HG02763 (cell line): Measurements from ENCODE around the gene TACR1.
"Not testable (repeated sequence)": the region's sequence is repeated elsewhere in the genome, so short reads cannot be mapped to it uniquely, and the experiment has no call there.

ENCODE experiments used
- ATAC-seq: cut with Tn5 transposase; IDR thresholded peaks from one replicate; pipeline ENCODE4 v1.9.1; 2021; ENCODE audit warnings: mild to moderate bottlenecking, moderate library complexity; ENCODE audit not compliant: unreplicated experiment

TACR1 gene, protein sequence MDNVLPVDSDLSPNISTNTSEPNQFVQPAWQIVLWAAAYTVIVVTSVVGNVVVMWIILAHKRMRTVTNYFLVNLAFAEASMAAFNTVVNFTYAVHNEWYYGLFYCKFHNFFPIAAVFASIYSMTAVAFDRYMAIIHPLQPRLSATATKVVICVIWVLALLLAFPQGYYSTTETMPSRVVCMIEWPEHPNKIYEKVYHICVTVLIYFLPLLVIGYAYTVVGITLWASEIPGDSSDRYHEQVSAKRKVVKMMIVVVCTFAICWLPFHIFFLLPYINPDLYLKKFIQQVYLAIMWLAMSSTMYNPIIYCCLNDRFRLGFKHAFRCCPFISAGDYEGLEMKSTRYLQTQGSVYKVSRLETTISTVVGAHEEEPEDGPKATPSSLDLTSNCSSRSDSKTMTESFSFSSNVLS

DNA sequence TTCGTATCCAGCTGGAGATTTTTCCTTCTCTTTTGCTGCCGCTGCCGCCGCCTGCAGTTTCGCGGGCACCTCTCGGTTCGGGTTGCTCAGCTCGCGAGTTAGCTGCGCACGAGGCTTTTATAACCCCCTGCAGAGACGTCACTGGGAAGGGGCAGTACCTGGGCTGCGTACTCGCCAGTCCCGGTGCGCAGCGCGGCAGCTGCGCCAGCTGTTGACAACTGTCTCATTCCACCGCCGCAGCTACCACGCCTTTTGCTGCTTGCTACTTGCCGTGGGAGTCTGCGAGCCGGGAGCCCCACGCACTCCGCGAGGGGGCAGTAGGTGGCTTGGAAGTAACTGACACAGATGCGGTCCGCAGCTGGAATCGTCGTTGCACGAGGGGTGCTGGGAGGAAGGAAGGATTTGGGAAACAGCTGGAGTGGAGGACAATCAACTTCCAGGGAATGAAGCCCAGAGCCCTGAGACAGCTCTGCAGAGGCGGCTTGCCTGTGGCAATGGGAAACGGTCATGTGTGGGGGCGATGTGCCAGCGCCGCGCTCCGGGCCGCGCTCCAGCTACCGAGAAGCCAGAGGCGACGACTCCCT lies at the start of gene TACR1:
Gene TACR1, minus strand, starts transcription at position 93 of the 584 bp plus-strand sequence. CDS start 586 bp downstream, outside the sequence.
- ATAC-seq, result peak; percentile 66

DNA sequence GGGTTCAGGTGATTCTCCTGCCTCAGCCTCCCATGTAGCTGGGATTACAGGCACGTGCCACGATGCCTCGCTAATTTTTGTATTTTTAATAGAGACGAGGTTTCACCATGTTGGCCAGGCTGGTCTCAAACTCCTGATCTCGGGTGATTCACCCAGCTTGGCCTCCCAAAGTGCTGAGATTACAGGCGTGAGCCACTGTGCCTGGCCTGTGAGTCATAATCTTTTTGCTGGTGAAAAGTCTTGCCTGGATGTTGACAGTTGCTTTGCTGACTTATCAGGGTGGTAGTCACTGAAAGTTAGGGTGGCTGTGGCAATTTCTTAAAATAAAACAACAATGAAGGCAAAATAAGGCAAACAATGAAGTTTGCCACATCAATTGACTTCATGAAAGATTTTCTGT lies 49.3 kb upstream of the TACR1 start:
- not testable (repeated sequence) for ATAC-seq

- ATAC-seq, result no peak
These were observed 47.3 kb upstream of the TACR1 start for GRCh38 chr2:75246441-75247167.

DNA sequence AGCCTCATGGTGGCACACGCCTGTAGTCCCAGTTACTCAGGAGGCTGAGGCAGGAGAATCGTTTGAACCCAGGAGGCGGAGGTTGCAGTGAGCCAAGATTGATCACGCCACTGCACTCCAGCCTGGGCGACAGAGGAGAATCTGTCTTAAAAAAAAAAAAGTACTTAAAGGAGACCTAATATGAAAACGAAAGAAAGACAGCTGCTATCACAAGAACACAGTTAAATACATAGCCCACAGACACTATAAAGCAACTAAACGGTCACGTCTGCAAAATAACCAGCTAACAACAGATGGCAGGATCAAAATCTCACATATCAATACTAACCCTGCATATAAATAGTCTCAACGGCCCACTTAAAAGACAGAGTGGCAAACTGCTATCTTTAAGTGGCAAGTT lies 43.9 kb upstream of the TACR1 start:
- ATAC-seq, result no peak

GRCh38 chr2:75241696-75242095 lies 42.4 kb upstream of the TACR1 start:
- ATAC-seq, result no peak

- no peak for ATAC-seq
These were observed 39.5 kb upstream of the TACR1 start for GRCh38 chr2:75238670-75239330.

- ATAC-seq, result no peak
These were observed 38.0 kb upstream of the TACR1 start for GRCh38 chr2:75237296-75237695.

- ATAC-seq, result no peak
These were observed 34.6 kb upstream of the TACR1 start for GRCh38 chr2:75233965-75234364.

GRCh38 chr2:75226617-75227016 lies 27.3 kb upstream of the TACR1 start:
- ATAC-seq, result no peak

- ATAC-seq, result no peak
These were observed 26.8 kb upstream of the TACR1 start for GRCh38 chr2:75226099-75226498.

DNA sequence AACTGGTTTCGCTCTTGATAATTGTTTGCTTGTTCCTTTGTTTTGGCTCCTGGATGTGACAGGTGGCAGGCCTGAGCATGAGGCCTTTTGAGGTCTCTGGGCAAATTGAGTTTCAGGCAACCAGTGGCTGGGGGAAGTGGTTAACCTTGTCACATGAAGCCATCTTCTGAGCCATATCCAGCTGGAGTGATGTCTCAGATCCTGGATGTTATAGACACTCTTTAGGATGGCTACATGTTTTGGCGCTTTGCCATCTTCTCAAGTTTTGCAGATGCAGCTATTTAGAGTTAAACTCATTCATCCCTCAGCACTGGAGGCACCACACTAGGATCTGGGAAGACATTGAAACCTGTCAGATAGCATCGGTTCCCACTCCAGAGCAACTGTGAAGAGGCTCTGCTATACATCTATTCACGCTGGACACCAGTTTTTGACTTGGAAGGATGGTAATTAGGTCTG lies 25.3 kb upstream of the TACR1 start:
- no peak for ATAC-seq

DNA sequence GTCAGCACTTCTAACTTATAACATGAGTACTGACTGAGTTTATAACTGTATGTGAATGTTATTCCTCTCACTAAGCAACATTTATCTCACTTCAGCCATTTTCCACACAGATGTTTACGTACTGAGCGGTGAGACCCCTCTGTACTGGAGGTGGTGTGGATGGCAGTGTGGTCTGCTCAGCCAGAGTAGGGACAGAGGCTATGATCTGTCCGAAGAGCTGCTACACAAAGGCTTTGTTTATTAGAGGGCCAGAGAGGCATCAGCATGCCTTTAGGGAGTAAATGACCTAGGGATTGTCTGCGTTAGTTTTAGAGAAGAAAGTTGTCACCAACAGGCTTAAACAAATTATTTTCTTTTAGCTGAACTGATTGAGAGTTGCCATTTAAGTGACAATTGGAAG lies 23.2 kb upstream of the TACR1 start:
- ATAC-seq, result no peak

DNA sequence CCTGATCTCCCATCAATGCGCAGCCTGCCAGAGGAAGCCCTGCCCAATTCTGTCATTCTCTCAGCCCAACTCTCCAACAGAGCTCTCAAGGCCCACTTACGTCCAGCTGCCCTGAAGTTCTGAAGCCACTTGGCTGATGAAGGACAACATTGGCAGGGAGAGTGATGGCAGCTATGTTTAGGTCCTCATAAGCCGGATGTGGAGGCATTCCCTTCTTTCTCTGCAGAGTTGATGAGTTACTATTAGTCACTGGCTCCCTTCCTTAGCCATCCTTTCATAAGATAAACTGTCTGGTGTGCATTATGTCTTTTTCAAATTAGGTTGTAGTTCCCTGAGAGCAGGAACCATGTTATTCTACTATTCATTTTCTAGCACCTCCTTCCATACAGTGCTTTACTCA lies 22.5 kb upstream of the TACR1 start:
- ATAC-seq, result no peak

GRCh38 chr2:75219213-75219612 lies 19.9 kb upstream of the TACR1 start:
- ATAC-seq, result not testable (repeated sequence)

GRCh38 chr2:75211266-75211770 lies 12.0 kb upstream of the TACR1 start:
- no peak for ATAC-seq

GRCh38 chr2:75210409-75210808 lies 11.1 kb upstream of the TACR1 start:
- ATAC-seq, result no peak

- ATAC-seq, result no peak
These were observed 9.4 kb upstream of the TACR1 start for GRCh38 chr2:75208738-75209137.

- ATAC-seq, result no peak
These were observed 5.5 kb upstream of the TACR1 start for GRCh38 chr2:75204833-75205232.

DNA sequence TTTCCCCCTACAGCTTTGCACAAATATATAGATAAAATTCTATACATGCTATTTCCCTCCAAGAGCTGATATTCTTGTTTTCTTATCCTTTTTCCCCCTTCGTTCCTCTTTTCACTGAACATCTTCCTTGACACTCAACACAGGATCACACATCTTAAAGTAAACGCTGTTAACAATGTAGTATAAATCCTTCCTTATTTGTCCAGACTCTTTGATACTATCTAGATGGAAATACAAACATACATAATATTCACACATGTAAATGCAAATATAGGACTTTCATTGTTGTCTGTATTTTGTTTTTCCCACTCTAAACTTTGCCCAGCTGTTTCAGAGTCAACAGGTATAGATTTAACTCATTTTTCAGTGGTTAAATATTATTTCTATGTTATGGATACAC lies 3.0 kb upstream of the TACR1 start:
- no peak for ATAC-seq

- ATAC-seq, result no peak
These were observed 1.1 kb upstream of the TACR1 start for GRCh38 chr2:75200140-75201096.
